Loucy (cell line): ENCODE results near the gene TNIP2.
"Not testable (repeated sequence)": the region's sequence is repeated elsewhere in the genome, so short reads cannot be mapped to it uniquely, and the experiment has no call there.

Experiments used
- H2AFZ ChIP-seq: fragments of 200-600 bp; sonication (generic); 2 replicates; pipeline ENCODE4 v1.6.0; 2016; ENCODE audit warnings: antibody characterized with exemption, mild to moderate bottlenecking, low read length, moderate library complexity
- H3F3A ChIP-seq: fragments of 200-600 bp; 2 replicates; pipeline ENCODE4 v1.6.0; 2016; ENCODE audit warnings: antibody characterized with exemption, low read depth, mild to moderate bottlenecking
- H3K27me3 ChIP-seq: fragments of 200-600 bp; sonication (generic); 2 replicates; pipeline ENCODE4 v1.6.1; 2014; ENCODE audit warnings: low read length, mild to moderate bottlenecking; ENCODE audit not compliant: insufficient read depth, poor library complexity, severe bottlenecking
- H3K36me3 ChIP-seq: fragments of 200-600 bp; sonication (generic); 2 replicates; pipeline ENCODE4 v1.6.1; 2016; ENCODE audit warnings: low read length; ENCODE audit not compliant: insufficient read depth
- H3K4me1 ChIP-seq: fragments of 200-600 bp; sonication (generic); 2 replicates; pipeline ENCODE4 v1.5.1; 2014; ENCODE audit warnings: low read length, mild to moderate bottlenecking; ENCODE audit not compliant: insufficient read depth, poor library complexity, severe bottlenecking
- H3K4me2 ChIP-seq: fragments of 200-600 bp; sonication (generic); 2 replicates; pipeline ENCODE4 v1.6.0; 2014; ENCODE audit warnings: antibody characterized with exemption, low read length, low read depth, mild to moderate bottlenecking; ENCODE audit not compliant: poor library complexity, severe bottlenecking
- H3K4me3 ChIP-seq: fragments of 200-600 bp; sonication (generic); 2 replicates; pipeline ENCODE4 v1.5.1; 2014; ENCODE audit warnings: low read length, mild to moderate bottlenecking, mixed read lengths; ENCODE audit not compliant: poor library complexity, severe bottlenecking
- H3K79me2 ChIP-seq: fragments of 200-600 bp; sonication (generic); 2 replicates; pipeline ENCODE4 v1.6.1; 2014; ENCODE audit warnings: low read length; ENCODE audit not compliant: insufficient read depth
- H3K9ac ChIP-seq: fragments of 200-600 bp; sonication (generic); 2 replicates; pipeline ENCODE4 v1.6.0; 2014; ENCODE audit warnings: mild to moderate bottlenecking, low read depth, low read length, moderate library complexity; ENCODE audit not compliant: poor library complexity, severe bottlenecking
- H3K9me2 ChIP-seq: fragments of 200-600 bp; sonication (generic); replicated peaks from 2 replicates; pipeline ENCODE4 v1.6.1; 2016; ENCODE audit warnings: low read depth, low read length, mixed read lengths
- H3K9me3 ChIP-seq: fragments of 200-600 bp; sonication (generic); 2 replicates; pipeline ENCODE4 v1.6.1; 2014; ENCODE audit warnings: mild to moderate bottlenecking, antibody characterized with exemption, low read length, low read depth; ENCODE audit not compliant: insufficient read depth
- H4K20me1 ChIP-seq: fragments of 200-600 bp; sonication (generic); 2 replicates; pipeline ENCODE4 v1.6.0; 2014; ENCODE audit warnings: antibody characterized with exemption, low read length, mild to moderate bottlenecking; ENCODE audit not compliant: insufficient read depth, poor library complexity, severe bottlenecking
- CTCF ChIP-seq: fragments of 200-600 bp; sonication (generic); conservative IDR thresholded peaks from 2 replicates; pipeline ENCODE4 v1.5.1; 2014; ENCODE audit warnings: mild to moderate bottlenecking, antibody characterized with exemption, low read length
- EZH2phosphoT487 ChIP-seq: fragments of 200-600 bp; IDR thresholded peaks from 2 replicates; pipeline ENCODE4 v1.6.1; 2018; ENCODE audit warnings: antibody characterized with exemption, mild to moderate bottlenecking, moderate library complexity, borderline replicate concordance

The TNIP2 gene

GRCh38 chr4:2785613-2786012 lies 29.5 kb upstream of the TNIP2 start:
- Histone ChIP-seq H3K36me3 (no peaks in the 10 kb centered on the region), H3K9me2 (no peaks in the 10 kb centered on the region)

DNA sequence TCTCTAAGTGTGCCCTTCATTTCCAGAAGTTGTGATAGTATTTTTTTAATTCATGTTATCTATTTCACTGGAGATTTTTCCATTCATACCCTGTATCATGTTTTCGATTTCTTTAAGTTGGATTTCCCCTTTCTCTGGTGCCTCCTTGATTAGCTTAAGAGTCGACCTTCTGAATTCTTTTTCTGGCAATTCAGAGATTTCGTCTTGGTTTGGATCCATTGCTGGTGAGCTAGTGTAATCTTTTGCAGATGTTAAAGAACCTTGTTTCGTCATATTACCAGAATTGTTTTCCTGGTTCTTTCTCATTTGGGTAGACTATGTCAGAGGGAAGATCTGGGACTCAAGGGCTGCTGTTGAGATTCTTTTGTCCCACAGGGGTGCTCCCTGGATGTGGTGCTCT lies 27.7 kb upstream of the TNIP2 start:
- Histone ChIP-seq H3F3A (no peaks in the 10 kb centered on the region), H3K4me3 (no peak overlapping the region), H3K4me2 (no peak overlapping the region), H3K27me3 (no peaks in the 10 kb centered on the region), H3K79me2 (no peaks in the 10 kb centered on the region), H2AFZ (no peak overlapping the region), H3K9me2 (no peaks in the 10 kb centered on the region), H4K20me1 (no peaks in the 10 kb centered on the region), H3K9me3 (no peaks in the 10 kb centered on the region; the same call in 1 of the 2 replicates), H3K36me3 (no peaks in the 10 kb centered on the region), H3K4me1 (peaks cover 15% of the 10 kb centered on the region), H3K9ac (no peak overlapping the region)
- TF ChIP-seq EZH2phosphoT487 = no peak
- no peak for TF ChIP-seq CTCF

More at GRCh38 chr4:2785613-2786012, 29.5 kb upstream of the TNIP2 start:
- H3K9me3 ChIP-seq = no peaks in the 10 kb centered on the region; the same call in 1 of the 2 replicates
- H3F3A ChIP-seq = no peaks in the 10 kb centered on the region
- H3K4me2 ChIP-seq = peak overlapping the region; percentile 14
- no peaks in the 10 kb centered on the region for H3K79me2 ChIP-seq
- no peaks in the 10 kb centered on the region for H4K20me1 ChIP-seq
- H3K4me1 ChIP-seq = peaks cover 15% of the 10 kb centered on the region
- TF ChIP-seq EZH2phosphoT487 = no peak
- TF ChIP-seq CTCF = no peak
- H3K27me3 ChIP-seq = no peaks in the 10 kb centered on the region
- H3K4me3 ChIP-seq = no peak overlapping the region
- H2AFZ ChIP-seq = peak overlapping the region; percentile 66
- H3K9ac ChIP-seq = peak overlapping the region; percentile 40

DNA sequence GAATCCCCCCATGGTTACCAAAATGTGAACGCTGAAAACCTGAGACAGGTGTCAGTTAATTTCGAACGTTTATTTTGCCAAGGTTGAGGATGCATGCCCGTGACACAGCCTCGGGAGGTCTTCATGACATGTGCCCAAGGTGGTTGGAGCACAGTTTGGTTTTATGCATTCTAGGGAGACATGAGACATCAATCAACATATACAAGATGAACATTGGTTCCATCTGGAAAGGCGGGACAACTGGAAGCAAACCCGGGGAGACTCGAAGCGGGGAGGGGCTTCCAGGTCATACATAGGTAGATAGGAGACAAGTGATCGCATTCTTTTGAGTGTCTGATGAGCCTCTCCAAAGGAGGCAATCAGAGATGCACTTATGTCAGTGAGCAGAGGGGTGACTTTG lies 25.8 kb upstream of the TNIP2 start:
- H2AFZ ChIP-seq = no peak overlapping the region

DNA sequence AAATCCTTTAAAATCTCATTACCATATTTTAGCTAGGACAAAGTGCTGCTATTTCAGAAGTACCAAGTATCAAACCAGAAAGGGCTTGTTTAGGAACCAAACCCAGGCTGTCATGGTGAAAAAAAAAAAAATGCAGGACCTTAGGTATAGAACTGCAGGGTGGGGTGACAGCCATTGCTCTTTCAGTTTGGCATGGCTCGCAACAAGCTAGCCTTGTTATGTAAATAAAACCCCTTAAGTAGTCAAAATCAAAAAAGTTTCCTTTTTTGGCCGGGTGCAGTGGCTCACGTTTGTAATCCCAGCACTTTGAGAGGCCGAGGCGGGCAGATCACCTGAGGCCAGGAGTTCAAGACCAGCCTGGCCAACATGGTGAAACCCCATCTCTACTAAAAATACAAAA lies 24.5 kb upstream of the TNIP2 start:
- not testable (repeated sequence) for H3K9ac ChIP-seq, H3K9me2 ChIP-seq, H3K9me3 ChIP-seq, H3K4me2 ChIP-seq, H4K20me1 ChIP-seq, H3K79me2 ChIP-seq, H3K4me3 ChIP-seq, H3K27me3 ChIP-seq, H3K4me1 ChIP-seq, H3K36me3 ChIP-seq, H3F3A ChIP-seq, H2AFZ ChIP-seq

More for the DNA sequence above, 25.8 kb upstream of the TNIP2 start:
- no peak overlapping the region for H3K9ac ChIP-seq
- no peak overlapping the region for H3K4me2 ChIP-seq
- H3K9me3 ChIP-seq = no peaks in the 10 kb centered on the region; the same call in 1 of the 2 replicates
- TF ChIP-seq EZH2phosphoT487 = no peak
- TF ChIP-seq CTCF = no peak
- H3K4me3 ChIP-seq = no peak overlapping the region
- H3F3A ChIP-seq = no peaks in the 10 kb centered on the region
- H4K20me1 ChIP-seq = no peaks in the 10 kb centered on the region
- no peaks in the 10 kb centered on the region for H3K79me2 ChIP-seq
- H3K36me3 ChIP-seq = no peaks in the 10 kb centered on the region
- H3K9me2 ChIP-seq = no peaks in the 10 kb centered on the region
- H3K4me1 ChIP-seq = peaks cover 15% of the 10 kb centered on the region
- no peaks in the 10 kb centered on the region for H3K27me3 ChIP-seq
